ENCODE data around the gene CABLES2.

DNA sequence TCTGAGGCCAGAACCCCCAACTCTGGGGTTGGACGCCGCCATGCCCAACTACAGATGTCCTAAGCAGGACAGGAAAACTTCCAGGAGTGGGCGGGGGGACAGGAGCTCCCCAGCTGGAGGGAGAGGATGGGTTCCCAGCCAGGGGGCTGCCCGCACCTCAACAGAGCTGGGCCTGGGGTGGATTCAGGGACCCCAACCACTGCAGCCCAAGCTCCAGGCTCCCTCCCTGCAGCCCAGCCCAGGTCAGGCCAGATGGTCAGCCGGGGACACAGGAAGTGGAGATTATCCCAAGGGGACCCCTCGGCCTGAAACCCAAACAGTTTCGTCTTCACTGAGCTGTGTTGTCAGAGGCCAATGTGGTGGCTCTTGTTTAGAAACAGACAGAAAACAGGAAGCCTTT, 49.4 kb downstream of the CABLES2 start:
- TF ChIP-seq, protein P1, sequence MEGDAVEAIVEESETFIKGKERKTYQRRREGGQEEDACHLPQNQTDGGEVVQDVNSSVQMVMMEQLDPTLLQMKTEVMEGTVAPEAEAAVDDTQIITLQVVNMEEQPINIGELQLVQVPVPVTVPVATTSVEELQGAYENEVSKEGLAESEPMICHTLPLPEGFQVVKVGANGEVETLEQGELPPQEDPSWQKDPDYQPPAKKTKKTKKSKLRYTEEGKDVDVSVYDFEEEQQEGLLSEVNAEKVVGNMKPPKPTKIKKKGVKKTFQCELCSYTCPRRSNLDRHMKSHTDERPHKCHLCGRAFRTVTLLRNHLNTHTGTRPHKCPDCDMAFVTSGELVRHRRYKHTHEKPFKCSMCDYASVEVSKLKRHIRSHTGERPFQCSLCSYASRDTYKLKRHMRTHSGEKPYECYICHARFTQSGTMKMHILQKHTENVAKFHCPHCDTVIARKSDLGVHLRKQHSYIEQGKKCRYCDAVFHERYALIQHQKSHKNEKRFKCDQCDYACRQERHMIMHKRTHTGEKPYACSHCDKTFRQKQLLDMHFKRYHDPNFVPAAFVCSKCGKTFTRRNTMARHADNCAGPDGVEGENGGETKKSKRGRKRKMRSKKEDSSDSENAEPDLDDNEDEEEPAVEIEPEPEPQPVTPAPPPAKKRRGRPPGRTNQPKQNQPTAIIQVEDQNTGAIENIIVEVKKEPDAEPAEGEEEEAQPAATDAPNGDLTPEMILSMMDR (IDR thresholded peaks at IDR 0.05; ENCODE audit: low read depth, low read length, poor library complexity, severe bottlenecking) = no peak
- no peak for TF ChIP-seq EZH2phosphoT487 (IDR thresholded peaks at IDR 0.05; ENCODE audit: borderline replicate concordance, low read length)
